Measurements from ENCODE around the gene CELF4.

CELF4 gene

GRCh38 chr18:37572736-37573135 is 7.1 kb upstream of the CELF4 start:
- no peak for DNase-seq (ENCODE audit: low read depth)

GRCh38 chr18:37571266-37571665 is 5.7 kb upstream of the CELF4 start:
- no peak for DNase-seq (ENCODE audit: low read depth)

- DNase-seq (ENCODE audit: low read depth): no peak
Observed at GRCh38 chr18:37570336-37570930, 4.8 kb upstream of the CELF4 start.

- DNase-seq (ENCODE audit: low read depth): no peak
Observed at GRCh38 chr18:37568671-37569070, 3.1 kb upstream of the CELF4 start.

GRCh38 chr18:37567994-37568359 is 2.4 kb upstream of the CELF4 start:
- DNase-seq (ENCODE audit: low read depth): no peak

- no peak for DNase-seq (ENCODE audit: low read depth)
Observed at GRCh38 chr18:37567061-37567993, 1.7 kb upstream of the CELF4 start.

- no peak for DNase-seq (ENCODE audit: low read depth)
Observed at GRCh38 chr18:37566479-37567060, 972 bp upstream of the CELF4 start.

- peak; percentile 6 for DNase-seq (ENCODE audit: low read depth)
Observed at GRCh38 chr18:37565977-37566478, 430 bp upstream of the CELF4 start.

GRCh38 chr18:37564711-37565100 is 892 bp downstream of the CELF4 start:
- DNase-seq (ENCODE audit: low read depth): no peak

GRCh38 chr18:37563931-37564392 is 1.6 kb downstream of the CELF4 start:
- DNase-seq (ENCODE audit: low read depth): no peak

- DNase-seq (ENCODE audit: low read depth): no peak
Observed at GRCh38 chr18:37561986-37562385, 3.6 kb downstream of the CELF4 start.

GRCh38 chr18:37560003-37560402 is 5.6 kb downstream of the CELF4 start:
- DNase-seq (ENCODE audit: low read depth): no peak

- DNase-seq (ENCODE audit: low read depth): no peak
Observed at GRCh38 chr18:37559194-37559593, 6.4 kb downstream of the CELF4 start.

- no peak for DNase-seq (ENCODE audit: low read depth)
Observed at GRCh38 chr18:37554399-37554787, 11.2 kb downstream of the CELF4 start.

GRCh38 chr18:37553633-37554398 is 11.8 kb downstream of the CELF4 start:
- no peak for DNase-seq (ENCODE audit: low read depth)

- DNase-seq (ENCODE audit: low read depth): no peak
Observed at GRCh38 chr18:37552286-37552685, 13.3 kb downstream of the CELF4 start.

- no peak for DNase-seq (ENCODE audit: low read depth)
Observed at GRCh38 chr18:37551846-37552245, 13.8 kb downstream of the CELF4 start.

- DNase-seq (ENCODE audit: low read depth): no peak
Observed at GRCh38 chr18:37551249-37551648, 14.3 kb downstream of the CELF4 start.

- DNase-seq (ENCODE audit: low read depth): no peak
Observed at GRCh38 chr18:37550118-37550875, 15.3 kb downstream of the CELF4 start.

- no peak for DNase-seq (ENCODE audit: low read depth)
Observed at GRCh38 chr18:37548679-37549289, 16.8 kb downstream of the CELF4 start.

Data from HS-5 (cell line).